ENCODE results near the gene SLC6A14.

The SLC6A14 gene, protein sequence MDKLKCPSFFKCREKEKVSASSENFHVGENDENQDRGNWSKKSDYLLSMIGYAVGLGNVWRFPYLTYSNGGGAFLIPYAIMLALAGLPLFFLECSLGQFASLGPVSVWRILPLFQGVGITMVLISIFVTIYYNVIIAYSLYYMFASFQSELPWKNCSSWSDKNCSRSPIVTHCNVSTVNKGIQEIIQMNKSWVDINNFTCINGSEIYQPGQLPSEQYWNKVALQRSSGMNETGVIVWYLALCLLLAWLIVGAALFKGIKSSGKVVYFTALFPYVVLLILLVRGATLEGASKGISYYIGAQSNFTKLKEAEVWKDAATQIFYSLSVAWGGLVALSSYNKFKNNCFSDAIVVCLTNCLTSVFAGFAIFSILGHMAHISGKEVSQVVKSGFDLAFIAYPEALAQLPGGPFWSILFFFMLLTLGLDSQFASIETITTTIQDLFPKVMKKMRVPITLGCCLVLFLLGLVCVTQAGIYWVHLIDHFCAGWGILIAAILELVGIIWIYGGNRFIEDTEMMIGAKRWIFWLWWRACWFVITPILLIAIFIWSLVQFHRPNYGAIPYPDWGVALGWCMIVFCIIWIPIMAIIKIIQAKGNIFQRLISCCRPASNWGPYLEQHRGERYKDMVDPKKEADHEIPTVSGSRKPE

DNA sequence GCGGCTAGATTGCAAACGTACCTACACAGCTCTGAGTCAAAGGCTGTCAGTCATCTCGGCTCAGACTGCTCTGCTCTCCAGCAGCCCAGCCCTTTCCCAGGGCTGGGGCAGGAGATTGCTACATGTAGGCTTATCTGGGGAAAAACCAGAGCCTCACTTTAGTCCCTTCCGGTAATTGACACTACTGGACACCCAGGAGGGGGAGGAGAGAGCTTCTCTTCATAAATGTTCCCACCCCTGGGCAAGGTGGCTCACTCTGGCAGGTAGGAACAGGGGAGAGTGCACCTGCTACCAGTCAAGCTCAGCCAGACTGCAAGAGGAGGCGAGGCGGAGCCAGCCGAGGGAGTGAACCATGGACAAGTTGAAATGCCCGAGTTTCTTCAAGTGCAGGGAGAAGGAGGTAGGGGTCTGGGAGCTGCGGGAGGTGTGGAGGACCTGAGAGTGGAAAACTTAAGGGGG is at the start of gene SLC6A14:
TSS of gene SLC6A14 (plus strand) at position 249 of the 459 bp plus-strand sequence. CDS start at position 353, 104 bp downstream.
- DNase-seq (ENCODE audit: low spot score), result no peak

DNA sequence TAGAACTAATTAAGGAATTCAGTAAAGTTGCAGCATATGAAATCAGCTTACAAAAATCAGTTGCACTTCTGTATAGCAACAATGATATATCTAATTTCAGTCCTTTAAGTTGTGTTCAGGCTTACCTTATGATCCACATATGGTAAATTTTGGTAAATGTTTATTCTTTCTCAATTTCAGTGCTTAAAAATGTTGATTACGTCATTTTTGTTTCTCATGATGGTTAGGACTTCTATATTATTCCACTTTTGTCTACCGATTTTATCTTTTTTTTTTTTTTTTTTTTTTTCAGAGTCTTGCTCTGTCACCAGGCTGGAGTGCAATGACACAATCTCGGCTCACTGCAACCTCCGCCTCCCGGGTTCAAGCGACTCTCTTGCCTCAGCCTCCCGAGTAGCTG is 40.7 kb upstream of the SLC6A14 start:
- DNase-seq (ENCODE audit: low spot score), result no peak

DNA sequence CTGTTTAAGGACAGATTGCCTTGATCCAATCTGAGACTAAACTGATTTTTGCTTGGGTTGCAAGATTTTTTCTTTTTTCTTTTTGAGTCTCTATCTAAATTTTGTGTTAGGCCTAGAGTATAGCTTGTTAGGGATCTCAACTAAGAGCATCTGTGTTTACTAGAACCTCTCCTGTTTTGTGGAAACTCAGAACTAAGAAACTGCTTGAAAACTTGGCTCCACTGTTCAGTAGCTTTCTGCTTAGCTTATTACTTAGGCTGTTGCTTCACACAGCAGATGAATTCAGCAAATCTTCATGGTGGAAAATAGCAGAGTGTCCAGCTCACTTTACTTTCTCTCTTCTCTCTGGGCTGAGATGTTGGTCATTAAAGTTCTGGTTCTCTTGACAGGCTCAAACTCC is 36.7 kb upstream of the SLC6A14 start:
- DNase-seq (ENCODE audit: low spot score), result no peak

DNA sequence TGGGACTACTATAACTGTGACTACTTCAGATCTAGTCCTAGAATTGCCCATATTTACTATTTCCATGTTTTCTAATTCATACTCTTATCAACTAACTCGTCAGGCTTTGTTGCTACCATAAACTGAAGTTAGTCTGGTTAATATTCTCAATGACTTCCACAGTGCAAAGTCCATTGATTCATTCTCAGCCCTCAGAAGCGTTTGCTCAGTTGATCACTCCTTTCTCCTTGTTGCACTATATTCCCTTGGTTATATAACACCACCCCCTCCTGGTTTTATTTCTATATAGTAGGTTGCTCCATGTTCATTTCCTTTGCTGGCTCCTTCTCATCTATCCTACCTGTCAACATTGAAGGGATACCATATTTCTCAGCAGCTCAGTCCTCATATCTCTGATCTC is 27.2 kb upstream of the SLC6A14 start:
- DNase-seq (ENCODE audit: low spot score), result no peak

DNA sequence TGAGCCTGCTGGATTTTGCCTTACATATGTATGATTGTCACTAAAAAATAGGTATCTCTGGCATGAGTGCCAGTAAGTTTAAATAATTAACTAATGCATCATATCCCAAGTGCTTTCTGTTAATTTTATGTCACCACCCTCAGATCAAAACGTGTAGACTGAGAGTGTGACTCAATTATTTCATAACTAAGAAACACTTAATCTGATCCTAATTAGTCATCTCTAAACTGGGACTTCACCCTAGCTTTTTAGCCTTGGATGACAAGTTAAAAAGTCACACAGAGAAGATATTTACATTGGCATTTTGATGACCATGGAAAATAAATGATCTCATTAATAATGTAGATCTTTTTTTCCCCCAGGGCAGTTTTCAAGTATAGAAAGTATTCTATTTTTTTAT is 23.1 kb upstream of the SLC6A14 start:
- DNase-seq (ENCODE audit: low spot score), result no peak

DNA sequence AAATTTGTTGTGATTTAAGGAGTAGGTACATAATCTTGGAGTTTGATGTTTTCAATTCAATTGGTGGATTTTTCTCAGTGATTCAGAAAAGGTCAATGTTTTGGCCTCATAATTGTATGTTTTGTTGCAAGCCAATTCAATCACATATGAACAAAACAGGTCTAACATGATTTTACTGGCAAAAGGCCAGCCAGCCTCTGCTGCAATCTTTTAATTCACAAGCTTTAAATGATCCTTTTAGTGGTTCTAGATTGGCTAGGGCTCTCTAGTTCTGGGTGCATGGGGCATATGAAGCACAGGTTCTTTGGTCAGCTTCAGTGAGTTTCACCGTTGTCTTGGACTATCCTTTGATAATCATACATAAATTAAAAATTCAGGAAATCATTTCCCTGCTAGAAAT is 19.2 kb upstream of the SLC6A14 start:
- no peak for DNase-seq (ENCODE audit: low spot score)

DNA sequence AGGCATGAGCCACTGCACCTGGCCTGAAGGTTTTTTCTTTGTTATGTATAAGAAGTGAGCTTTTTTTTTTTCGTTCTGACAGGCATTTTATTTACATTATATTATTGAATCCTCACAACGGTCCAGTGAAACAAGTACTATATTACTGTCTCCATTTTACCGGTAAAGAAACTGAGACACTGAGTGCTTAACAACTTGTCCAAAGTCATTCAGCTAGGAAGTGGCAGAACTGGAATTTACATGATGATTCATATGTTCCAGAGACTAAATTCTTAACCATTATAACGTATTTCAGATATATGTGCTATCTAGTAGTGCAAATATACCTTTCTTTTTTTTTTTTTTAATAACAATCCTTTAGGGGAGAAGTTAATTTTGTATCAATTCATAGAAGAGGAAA is 18.4 kb upstream of the SLC6A14 start:
- no peak for DNase-seq (ENCODE audit: low spot score)

DNA sequence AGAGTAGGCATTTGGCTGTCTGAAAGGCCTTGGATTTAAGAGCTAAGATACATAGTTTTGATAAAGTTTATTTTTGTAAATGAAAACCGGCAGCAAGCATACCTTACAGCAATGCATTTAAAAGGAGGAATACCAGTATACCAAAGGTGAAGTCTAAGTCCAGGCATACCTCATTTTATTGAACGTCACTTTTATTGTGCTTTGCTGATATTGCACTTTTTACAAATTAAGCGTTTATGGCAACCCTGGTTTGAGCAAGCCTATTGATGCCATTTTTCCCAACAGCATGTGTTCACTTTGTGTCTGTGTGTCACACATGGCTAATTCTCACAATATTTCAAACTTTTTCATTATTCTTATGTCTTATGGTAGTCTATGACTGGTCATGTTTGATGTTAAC is 8.4 kb upstream of the SLC6A14 start:
- DNase-seq (ENCODE audit: low spot score), result no peak

DNA sequence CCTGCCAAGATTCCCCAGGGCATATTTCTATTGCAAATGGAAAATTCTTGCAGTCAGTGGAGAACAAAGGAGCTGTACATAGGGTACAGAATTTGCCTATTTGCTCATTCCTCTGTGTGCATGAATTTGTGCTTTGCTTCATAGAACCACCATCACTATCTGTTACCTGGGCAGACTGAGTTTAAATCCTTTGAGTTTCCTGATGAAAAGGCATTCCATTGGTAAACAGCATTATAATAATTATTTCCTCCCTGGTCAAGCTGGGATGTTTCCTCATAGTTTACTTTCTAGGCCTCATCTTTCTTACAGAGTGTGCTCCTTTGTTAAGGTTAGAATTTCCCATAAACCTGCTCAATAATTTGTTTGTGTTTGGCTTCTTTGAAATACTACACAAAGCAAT is 809 bp upstream of the SLC6A14 start:
- no peak for DNase-seq (ENCODE audit: low spot score)

DNA sequence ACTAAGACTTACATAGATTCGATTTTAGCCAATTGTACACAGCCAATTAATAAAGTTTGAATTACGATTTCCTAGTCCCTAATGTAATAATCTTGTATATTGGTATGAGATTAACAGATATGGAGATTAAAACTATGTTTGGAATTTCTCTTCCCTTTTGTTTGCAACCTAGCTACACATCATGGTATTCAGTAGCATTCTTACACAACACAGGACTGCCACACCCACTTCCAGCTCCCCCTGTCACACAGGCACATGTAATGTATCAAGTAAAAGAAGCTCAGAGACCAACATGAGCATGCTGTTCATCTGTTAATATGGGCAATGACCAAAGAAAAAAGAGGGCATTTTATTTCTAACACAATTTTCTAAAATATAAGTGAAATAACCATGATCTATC is 12.8 kb downstream of the SLC6A14 start:
- no peak for DNase-seq (ENCODE audit: low spot score)

DNA sequence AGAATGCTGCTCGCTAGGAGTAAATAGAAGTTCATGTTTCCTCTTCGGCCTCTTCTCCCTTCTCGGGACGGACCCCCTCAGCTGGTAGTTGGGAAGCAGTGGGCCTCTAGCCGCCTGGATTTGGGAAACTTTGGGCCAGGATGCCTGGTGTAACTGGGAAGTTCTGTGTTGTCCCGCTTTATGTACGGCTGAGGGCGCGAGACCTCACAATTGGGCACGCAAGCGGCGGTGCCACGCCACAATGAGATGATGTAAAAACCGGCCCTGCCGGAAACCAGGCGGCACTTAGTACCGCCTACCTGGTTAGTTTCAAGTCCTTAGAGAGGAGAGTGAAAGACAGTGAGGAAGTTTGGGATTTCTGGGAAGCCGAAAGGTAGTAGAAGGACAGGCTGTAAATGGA is 26.4 kb downstream of the SLC6A14 start, which contains the start of gene CT83:
TSS of gene CT83 (minus strand) at position 155 of the 400 bp plus-strand sequence. CDS start at position 35, 120 bp downstream.
- DNase-seq (ENCODE audit: low spot score), result no peak

DNA sequence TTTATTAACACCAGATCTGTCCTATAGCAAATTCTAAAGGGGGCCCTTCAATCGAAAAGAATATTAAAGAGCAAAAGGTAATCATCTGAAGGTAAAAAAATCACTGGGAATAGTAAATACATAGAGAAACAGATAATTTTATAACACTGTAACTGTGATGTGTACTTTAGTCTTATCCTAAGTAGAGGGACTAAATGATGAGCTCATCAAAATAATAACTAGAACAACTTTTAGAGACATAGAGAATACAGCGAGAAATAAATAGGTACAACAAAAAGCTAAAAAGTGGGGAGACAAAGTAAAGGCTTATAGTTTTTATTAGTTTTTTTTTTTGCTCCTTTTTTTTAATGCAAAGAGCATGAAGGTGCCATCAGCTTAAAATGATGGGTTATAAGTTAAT is 43.7 kb downstream of the SLC6A14 start:
- DNase-seq (ENCODE audit: low spot score), result no peak

DNA sequence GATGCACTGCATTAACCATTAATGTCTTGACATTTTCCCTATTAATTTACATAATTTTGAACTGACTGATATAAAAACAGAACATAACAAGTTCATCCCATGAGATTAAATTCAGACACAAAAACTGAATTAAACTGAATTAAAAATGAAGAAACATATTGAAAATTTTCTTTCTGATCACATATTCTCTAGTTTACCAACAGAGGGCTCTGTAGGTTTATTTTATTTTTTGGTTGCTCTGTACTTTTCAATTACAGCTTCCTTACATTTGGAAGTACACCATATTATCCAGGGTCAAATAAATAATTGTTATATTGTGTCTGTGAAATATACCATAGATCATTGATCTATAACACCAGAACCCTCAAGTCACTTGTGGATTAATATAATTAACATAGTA is 53.7 kb downstream of the SLC6A14 start:
- DNase-seq (ENCODE audit: low spot score), result no peak

DNA sequence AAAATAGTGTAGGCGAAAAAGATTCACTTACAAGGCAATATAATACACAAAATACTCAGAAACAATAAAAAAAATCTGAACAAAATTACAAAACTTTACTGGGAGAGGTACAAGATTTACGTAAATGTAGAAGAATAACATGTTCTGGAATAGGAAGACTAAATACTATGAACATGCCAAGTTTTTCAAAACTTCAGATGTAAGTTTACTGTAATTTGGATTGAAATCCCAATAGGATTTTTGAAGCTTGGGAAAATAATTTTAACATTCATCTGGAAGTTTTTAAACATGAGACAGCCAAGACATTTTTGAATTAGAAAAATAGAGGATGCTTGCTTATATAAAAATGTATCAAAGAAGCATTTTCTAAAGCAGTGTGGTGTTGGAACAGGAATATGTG is 56.9 kb downstream of the SLC6A14 start:
- DNase-seq (ENCODE audit: low spot score), result no peak

DNA sequence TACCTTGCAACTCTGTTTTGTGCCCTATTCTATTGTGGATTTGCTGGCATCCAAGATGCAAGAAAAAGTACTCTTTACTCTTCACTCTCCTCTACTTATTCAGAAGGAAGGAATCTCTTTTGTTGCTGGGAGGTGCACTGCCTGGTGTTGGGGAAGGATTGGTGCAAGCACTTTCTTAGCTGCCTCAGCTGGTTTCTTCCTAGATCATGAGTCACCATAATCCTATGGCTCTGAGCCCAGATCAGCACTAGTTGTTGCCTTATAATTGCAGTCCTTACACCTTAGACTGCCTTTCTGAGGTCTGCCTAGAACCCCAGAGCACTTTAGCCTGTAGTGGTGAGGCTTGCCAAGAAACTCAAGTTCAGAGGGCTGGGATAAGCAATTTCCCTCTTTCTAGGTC is 63.4 kb downstream of the SLC6A14 start:
- DNase-seq (ENCODE audit: low spot score), result no peak
